DND-41 (cell line): Measurements from ENCODE around the gene MKS1.

Experiments
- EZH2 ChIP-seq: IDR thresholded peaks from 3 replicates; pipeline ENCODE4 v1.6.1; 2012; ENCODE audit warnings: borderline replicate concordance, low read depth, mild to moderate bottlenecking, moderate library complexity, low read length, inconsistent platforms; ENCODE audit not compliant: severe bottlenecking
- TF ChIP-seq, protein P1 (sequence below): IDR thresholded peaks from 2 replicates; pipeline ENCODE4 v1.5.1; 2012; ENCODE audit warnings: borderline replicate concordance, low read length, moderate library complexity, mild to moderate bottlenecking; ENCODE audit not compliant: poor library complexity, severe bottlenecking; ENCODE audit errors: extremely low read depth

DNA sequence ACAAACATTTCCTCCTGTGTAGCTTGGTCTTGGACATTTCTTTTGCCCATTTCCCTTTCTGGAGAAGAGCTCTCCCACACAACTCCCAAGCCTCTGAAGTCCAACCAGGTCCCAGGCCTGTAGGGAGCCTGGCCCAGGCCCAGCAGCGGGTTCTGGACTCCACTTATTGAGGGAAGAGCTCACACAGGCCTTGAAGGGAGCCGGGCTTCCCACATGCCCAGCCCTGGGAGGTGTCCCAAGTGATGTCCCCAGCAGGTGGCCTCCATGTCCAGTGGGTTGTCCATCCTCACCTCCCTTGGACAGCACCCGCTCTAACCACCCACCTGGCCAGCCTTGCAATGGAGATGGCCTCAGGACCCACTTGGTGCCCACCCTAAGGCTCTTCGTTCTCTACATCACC is 32.5 kb downstream of the MKS1 start:
- TF ChIP-seq, protein P1, sequence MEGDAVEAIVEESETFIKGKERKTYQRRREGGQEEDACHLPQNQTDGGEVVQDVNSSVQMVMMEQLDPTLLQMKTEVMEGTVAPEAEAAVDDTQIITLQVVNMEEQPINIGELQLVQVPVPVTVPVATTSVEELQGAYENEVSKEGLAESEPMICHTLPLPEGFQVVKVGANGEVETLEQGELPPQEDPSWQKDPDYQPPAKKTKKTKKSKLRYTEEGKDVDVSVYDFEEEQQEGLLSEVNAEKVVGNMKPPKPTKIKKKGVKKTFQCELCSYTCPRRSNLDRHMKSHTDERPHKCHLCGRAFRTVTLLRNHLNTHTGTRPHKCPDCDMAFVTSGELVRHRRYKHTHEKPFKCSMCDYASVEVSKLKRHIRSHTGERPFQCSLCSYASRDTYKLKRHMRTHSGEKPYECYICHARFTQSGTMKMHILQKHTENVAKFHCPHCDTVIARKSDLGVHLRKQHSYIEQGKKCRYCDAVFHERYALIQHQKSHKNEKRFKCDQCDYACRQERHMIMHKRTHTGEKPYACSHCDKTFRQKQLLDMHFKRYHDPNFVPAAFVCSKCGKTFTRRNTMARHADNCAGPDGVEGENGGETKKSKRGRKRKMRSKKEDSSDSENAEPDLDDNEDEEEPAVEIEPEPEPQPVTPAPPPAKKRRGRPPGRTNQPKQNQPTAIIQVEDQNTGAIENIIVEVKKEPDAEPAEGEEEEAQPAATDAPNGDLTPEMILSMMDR, result no peak
- no peak for TF ChIP-seq EZH2
